GM19395 (cell line): ENCODE data around the gene MIOX.
A peak's percentile ranks its signal among the peaks of the same experiment; 100 is the strongest.

Experiments
- ATAC-seq: cut with Tn5 transposase; IDR thresholded peaks from one replicate; pipeline ENCODE4 v1.9.1; 2021; ENCODE audit warnings: mild to moderate bottlenecking, moderate library complexity; ENCODE audit not compliant: unreplicated experiment

The MIOX gene

DNA sequence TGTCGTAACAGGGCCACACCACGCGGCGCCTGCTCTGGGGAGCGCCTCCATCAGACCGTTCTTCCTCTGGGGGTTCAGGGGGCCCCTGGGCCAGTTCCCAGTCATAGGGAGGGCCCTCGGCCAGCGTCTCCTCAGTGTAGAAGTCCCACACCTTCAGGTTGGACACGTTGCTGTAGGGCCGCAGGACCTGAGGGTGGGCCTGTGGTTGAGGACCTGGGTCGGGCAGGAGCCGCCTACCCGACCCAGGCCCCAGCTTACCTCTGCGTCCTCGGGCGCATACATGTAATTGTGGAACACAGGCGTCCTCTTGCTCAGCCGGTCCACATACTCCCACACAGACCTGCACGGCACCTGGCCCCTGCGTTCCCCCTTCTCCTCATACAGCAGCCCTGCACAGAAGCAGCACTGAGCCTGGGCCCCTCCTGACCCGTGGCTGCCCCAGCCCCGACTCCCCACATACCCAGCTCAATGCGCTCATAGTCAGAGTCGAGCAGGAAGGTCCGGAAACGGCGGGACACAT is 32.0 kb upstream of the MIOX start:
- ATAC-seq = no peak

DNA sequence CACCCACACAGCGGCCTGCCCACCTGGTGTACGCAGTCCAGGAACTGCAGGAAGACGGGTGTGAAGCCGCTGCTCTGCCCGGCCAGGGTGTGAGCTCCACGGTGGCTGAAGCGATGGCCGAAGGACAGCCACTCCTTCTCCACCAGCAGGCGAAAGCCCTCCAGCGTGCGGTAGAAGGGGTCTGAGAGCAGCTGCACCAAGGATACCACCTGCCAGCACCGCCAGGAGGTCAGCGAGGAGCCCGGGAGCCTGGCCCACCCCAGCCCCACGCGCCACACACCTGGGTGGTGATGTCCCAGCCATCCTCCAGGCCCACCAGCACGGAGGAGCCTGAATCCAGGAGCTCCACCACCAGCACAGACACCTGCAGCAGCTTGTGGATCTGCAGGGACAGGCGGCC is 31.5 kb upstream of the MIOX start:
- ATAC-seq = no peak

DNA sequence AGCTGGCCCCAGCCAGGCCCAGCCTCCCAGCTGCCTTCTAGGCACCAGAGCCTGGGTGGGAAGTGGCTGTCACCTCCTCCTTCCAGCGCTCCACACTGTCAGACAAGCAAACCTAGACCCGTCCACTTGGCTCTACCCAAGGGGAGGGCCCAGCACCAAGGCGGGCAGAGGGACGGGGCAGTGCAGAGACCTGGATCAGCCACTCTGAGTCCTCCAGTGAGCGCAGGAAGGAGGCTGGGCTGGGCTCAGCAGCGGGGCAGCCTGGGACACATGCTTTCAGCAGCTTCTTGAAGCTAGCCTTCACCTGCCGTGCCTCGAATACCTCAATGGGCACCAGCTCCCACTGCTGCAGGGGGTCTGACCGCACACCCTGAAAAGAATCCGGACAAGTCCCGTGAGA is 30.6 kb upstream of the MIOX start:
- ATAC-seq = no peak

DNA sequence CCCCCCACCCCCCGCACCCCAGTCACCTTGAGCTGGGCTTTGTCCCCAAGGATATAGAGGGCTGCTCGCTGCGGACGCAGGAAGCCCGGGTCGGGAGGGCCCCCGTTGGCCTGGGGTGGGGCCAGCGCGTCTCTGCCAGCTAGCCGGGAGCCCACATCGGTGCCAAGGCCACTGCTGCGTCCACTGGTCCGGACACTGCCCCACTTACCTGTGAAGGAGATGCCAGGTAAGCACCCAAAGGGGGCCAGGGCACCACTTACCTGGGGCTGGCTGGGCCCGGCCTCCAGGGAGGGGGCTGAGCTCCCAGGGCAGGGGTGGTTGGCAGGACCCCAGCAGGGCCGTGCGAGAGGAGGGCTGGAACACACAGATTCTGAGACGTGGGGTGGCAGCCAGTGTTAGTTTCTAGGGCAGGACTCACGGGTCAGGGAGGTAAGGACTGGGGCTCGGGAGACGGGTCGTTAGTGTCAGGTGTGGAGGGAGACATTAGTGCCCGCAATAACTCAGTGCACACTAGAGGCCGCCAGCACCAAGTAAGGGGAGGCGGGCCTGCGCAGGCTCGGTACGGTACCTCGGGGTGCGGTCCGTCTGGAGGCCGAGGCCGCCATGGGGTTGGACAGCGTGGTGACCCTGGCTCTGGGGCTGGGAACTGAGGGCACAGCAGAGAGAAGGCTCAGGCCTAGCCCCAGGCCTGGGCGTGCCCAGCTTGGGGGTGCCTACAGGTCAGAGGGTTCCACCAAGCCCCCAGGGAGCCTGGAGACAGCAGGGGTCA is 30.0 kb upstream of the MIOX start:
- ATAC-seq = no peak

DNA sequence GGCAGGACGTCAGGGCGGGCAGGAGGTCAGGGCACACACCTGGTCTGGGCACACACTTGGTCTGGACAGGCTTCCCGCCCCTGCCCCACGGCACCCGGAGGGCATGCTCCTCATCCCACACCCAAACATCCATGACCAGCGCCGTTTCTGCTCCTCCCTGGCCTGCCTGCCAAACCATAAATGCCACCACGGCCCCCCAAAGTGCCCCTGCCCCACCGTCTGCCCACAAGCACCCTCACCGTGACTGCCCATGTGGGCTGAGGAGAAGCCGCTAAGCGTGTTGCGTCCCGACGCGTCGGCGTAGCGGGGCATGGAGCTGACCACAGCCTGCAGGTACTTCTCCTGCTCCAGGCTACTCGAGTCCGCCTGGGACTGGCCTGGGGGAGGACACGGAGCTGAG is 27.6 kb upstream of the MIOX start:
- no peak for ATAC-seq

DNA sequence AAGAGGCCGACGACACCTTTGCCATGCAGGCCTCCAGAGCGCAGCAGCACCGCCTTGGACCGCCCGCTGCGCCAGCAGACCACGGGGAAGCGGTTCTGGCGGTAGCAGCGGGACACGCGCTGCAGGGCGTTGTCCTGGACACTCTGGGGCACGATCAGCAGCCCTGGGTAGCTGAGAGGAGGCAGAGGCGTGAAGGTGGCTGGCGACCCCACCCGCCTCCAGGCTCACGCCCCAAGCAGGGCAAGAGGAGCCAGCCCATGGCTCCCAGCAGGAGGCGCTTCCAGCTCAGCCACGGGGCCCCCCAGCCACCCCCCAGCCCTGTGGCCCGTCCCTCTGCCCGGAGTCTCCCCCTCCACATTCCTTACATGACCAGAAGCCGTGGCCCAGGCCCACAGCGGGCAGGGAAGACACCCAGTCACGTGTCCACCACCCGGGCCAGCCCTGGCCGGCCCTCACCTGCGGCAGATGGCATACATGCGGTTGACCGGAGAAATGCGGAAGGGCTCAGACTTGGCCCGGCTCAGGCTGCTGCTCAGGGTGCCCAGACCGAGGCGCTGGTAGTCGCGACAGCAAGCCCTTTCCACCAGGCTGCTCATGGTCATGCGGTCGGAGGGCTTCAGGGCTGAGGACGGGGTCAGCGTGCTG is 27.0 kb upstream of the MIOX start:
- ATAC-seq = no peak

DNA sequence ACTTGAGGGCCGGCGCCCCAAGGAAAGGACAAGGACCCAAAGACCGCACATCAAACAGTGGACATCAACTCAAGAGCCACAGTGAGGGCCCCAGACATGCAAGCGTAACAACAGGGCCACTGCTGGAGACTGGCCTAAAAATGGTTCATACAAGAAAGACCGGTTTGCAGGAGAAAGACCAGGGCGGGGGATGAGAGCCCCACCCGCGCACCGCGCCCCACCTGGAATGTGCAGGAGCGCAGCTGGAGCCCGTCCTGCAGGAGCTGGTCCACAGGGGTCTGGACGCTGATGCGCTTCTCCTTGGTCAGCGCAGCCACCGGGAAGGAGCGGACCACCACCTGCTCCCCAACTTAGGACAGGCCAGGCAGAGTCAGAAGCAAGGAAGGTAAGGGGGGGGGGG is 25.7 kb upstream of the MIOX start:
- ATAC-seq = no peak

DNA sequence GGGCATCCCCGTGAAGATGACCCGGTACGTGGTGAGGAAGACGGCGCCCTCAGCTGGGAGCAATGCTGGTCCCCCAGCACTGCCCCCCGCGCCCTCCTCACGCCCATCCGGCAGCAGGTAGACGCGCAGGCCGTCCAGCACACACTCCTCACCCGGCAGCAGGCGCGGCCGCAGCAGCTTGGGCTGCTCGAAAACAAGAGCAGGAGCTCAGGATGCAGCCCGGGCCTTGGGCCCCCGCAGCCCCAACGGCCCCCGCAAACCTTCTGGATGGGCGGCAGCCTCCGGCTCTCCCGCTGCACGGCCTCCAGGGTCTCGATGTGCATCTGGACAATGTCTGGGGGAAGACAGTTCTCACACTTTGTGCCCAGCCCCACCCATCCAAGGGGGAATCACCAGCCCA is 25.1 kb upstream of the MIOX start:
- no peak for ATAC-seq

DNA sequence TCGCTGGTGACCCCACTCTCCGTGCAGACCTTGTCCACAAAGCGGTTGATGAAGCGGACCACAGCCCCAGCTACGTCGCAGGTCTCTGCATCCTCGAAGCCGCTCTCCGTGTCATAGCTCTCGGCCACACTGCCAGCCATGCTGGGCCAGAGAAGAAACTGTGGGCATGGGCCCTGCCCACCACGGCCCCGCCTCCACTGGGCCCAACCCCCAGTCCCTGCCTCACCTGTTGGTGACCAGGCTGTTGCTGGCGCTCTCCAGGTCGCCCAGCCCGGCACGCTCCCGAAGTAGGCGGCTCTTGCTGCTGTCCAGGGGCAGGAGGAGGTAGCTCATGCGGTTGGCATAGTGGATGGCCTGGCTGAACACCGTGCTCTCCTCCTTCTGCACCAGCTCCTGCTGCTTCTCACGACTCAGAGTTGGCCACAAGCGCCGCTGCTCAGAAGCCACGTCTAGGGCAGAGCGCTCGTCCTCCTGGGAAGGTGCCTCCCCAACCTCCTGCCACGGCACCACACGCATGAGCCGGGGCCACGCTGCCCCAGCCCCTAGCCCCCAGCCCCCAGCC is 24.6 kb upstream of the MIOX start:
- no peak for ATAC-seq

DNA sequence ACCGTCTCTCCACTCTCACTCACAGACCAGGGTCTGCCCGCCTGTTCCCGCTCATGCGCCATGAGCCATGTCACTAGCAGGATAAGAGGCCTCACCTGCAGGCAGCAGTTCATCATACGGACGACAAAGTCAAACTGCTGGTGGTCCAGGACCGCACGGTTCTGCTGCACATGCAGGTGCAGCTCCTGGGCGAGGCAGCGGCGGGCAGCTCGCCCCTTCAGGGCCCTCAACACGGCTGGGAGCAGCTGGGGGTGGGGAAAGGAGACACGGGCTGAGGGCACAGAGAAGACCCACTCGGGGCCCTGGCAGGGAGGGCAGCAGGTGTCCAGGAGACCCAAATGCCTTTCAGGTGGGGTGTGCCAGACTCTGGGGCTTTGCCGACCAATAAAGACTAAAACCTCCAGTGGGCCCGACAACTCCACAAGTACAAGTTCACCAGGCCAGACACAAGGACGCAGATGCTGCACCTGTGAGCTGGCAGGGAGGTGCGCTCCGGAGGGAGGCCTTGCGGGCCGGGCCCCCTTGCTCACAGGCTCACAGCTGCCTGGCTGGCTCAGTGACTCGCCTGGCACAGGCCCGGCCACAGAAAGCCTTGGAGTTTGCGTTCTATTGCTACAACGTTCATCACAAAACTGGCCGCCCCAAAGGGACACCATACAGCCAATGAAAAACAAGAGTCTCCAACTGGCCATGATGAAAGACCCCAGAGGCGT is 23.3 kb upstream of the MIOX start:
- ATAC-seq = no peak

DNA sequence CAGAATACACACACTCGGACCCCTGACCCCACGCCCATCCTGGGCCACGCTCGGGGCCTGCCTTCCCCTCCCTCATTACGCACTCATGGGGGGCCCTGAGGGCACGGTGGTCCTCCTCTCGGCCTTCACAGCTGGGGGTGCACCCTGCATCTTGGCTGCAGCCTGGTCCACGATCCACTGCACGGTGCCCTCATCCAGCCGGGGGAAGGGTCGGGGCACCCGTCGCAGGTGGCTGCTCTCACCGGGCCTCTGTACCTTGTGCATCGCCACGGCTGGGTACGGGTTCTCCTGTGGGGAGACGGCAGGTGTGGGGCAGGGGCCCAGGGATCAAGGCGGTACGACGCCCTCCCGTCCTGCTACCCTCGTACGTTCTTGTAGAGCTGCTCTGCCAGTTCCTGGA is 22.2 kb upstream of the MIOX start:
- ATAC-seq = no peak

DNA sequence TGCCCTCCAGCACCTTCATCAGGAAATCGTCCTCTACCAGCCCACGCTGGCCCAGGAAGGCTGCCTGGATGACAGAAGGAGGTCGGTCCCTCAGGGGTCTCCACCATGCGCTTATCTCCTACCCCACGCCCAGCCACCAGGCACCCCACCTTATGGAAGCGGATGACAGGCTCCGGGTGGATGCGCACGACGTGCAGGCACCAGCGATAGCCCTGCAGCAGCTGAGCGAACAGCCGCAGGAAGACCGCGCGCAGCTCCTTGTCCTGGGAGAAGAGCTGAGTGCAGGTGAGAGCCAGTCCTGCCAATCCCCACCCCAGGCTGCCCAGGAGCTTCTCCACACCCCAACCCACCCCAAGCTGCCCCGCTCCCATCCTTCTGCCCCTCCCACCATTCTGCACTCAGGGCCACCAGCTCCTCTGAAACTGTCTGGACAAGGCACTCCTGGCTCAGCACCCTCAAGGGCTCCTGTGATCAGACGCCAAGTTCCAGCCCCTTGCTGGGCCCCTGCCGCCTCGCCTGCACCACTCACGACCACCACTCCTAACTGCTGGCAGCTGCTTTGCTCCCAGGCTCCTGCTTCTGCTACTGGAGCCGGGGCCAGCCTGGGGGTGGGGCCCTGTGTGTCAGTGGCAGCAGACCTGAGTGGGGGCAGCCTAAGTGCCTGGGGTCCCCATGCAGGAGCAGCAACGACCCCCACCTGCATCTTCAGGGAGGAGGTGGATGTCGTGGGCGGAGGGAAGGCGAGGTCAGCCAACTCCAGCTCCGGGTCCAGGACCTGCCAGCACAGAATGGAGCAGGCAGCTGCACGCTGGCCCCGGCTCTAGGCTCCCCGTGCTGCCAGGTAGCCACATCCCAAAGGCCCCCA is 21.4 kb upstream of the MIOX start:
- no peak for ATAC-seq

DNA sequence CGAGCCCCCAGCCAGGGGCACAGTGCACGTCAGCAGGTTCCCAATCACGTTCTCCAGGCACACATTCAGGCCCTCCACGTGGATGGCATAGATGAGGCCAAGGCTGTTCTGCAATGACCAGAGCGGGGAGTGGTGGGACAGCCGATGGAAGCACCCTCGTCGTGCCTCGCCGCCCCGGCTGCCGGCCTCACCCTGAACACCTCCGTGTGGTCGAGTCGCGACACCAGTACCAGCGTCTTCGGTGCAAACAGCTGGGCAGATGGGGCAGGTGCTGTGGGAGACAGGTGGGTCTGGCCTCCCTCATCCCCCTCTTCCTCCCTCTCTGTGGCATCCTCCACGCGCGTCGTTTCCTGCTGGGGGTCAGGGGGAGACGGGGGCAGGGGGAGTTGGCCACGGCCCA is 19.3 kb upstream of the MIOX start:
- no peak for ATAC-seq

DNA sequence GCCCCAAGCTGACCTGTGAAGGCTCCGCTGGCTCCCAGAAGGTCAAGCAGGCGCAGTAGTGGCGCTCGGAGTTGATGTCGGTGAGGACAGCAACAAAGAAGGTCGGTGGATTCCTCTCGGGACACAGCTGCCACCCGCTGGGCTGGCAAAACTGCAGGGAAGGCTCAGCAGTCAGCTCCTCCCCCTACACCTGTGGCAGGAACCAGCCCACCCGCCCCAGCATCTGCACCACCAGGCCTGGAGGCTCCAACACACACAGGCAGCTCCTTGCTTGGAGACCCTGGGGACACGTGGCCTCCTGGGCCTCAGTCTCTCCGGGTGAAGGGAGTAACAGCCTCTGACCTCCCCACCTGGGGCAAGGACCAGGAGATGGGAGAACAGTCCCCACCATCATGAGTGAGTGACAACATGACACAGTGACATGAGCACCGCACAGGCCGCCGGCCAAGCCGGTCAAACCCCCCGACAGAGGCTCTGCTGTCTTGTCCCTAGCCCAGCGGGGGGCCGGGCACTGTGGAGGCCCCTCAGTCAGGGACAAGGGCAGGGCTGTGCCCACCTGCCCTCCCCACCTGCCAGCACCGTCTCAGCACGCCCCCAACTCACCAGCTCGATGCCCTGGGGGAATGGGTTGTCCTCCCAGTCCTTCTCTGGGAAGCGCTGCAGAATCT is 18.8 kb upstream of the MIOX start:
- no peak for ATAC-seq

DNA sequence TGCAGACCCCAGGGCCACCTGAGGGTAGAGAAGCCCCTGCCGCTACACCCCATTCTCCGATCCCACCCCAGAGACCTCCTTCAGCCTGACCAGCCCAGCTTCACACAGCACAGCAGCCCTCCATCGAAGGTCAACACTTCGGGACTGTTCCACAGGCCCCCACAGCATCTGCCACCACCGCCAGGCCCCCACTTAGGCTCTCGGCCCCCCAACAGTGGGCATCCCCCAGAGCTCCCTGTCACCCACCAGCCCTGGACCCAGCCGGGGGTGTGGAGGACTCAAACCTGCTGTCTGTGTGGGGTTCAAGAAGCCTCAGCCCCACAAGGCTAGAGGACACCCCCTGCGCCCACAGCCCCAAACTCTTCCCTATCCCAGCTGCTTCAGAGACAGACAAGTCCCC is 18.0 kb upstream of the MIOX start:
- ATAC-seq = no peak

DNA sequence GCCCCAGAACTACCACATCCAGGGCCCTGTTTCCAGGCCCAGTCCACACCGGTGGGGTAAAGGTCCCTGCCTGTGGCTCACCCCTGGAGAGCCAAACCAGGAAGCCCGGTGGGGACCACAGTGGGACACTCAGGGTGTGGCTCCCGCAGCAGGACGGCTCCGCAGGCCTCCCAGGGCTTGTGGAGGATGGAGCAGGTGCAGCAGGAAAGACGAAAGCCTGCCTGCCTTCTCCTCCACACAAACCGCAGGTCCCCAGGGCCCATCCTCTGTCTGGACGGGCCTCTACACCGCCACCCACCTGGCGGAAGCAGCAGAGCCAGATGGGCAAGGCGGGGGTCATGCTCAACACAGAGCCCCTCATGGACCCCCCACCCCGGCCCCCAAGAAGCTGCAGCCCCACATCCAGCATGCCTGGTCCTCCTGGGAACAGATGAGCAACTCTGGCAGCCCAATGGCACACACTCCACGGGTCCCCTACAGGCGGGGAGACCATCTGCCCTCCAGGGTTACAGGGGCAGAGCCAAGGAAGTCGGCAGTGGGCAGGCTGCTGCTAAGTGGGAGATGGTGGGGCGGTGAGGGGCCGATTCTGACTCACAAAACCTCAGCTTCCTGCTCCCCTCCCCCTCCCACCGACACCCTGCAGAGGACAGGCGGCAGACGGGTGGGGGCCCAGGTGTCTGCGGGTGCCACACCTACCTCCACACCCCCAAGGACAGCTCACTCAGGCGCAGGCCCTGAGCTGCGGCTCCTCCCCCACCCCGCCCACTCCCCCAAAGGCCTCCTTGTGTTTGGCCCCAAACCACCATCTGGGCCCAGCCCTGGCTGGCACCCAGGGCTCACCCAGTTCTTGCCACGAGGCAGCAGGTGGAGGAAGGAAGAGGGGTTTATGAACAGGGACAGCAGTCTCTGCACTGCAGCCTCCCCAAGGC is 17.0 kb upstream of the MIOX start:
- ATAC-seq = peak; percentile 58

DNA sequence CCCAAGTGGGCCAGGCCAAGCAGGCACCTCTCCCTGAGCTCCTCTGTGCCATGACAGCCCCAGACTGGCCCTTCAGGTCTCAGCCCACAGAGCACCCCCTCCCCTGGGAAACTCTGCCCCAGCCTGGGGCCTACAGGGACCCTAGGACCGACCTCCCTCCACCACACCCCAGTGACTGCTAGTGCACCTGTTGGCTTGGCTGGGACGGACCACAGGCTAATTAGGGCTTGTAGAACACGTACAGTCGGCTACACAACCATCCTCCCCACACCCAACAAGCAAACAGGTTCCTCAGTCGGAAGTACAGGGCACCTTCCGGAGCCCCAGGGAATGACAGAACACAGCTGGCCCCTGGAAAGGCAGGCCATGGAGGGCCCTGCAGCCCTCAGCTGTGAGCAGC is 16.2 kb upstream of the MIOX start:
- ATAC-seq = peak; percentile 4

DNA sequence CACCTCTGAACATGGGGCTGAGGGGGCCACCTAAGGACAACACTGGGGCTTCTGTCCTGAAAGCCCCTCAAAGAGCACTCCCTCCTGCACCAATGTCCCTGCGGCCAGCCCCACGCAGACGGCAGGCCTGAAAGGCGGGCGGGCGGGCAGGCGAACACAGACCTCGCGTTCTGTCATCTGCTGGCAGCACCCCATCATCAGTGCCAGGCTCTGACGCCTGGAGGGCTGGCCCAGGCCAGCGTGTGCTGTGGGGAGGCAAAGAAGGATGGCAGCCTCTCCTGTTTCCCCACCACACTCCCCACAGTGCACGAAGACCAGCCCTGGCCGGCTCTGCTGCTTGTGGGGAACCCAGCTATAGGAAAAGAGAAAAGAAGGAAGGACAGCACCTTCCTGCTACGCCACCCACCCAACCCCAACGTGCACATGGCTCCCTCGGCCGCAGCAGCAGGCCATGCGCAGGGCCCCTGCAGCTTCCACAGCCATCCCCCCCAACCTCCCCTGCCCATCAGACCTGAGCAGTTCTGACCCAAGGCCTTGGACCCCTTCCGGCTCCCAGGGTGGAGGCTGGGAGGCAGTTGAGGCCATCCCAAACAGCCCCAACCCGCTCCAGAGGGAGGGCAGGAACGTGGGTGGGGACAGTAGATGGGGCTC is 15.3 kb upstream of the MIOX start:
- ATAC-seq = no peak

DNA sequence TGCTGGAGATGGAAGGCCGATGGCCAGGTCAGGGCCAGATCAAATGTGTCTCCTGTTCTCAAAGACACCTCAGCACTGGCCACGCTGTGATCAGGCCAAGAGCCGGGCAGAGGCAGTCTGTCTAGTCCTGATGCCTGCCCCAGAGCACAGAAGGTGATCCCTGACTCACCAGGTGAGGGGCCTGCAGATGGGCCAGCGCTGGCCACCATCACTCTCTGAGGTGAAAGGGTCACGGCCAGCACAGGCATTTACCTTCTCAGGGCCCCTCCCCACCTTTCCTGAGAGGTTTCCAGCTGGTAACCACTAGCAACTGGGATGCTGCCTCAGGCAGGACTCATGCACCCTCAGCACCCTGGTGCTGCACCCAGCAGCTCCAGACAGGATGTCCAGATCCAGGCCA is 14.7 kb upstream of the MIOX start:
- no peak for ATAC-seq
